Esophagus squamous epithelium (tissue), 4 donors: Measurements from ENCODE around the gene NT5DC4.

ENCODE experiments used
- CTCF ChIP-seq, 6 experiments: fragments of 450-650 bp in 4 of 6; fragments of 200-600 bp in 2 of 6; sonication (generic) in 2 of 6; IDR thresholded peaks; one replicate each; pipeline ENCODE4 v1.5.1; 2016 to 2019; ENCODE audit warnings: antibody characterized with exemption in 6 of 6, mild to moderate bottlenecking in 4 of 6, moderate library complexity in 4 of 6
- POLR2A ChIP-seq, 4 donors: fragments of 450-650 bp; IDR thresholded peaks; one replicate each; pipeline ENCODE4 v1.6.1; 2017; ENCODE audit warnings: antibody characterized with exemption in 4 of 4, mild to moderate bottlenecking in 4 of 4, moderate library complexity in 3 of 4

DNA sequence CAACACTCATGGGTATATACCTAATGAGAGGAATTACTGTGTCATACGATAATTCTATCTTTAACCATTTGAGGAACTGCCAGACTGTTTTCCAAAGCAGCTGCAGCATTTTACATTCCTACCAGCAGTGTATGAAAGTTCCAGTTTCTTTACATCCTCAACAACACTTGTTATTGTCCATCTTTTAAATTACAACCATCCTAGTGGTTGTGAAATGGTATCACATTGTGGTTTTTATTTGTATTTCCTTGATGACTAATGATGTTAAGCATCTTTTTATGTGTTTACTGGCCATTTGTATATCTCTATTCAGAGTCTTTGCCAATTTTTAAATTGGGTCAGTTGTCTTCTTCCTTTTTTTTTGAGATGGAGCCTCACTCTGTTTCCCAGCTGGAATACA, 47.6 kb downstream of the NT5DC4 start:
- TF ChIP-seq POLR2A (IDR thresholded peaks at IDR 0.05) (no peak), CTCF (IDR thresholded peaks at IDR 0.05) (peak in 3 of 6 experiments; percentile 19 to 41 (median 27))
